Bronchial epithelial cell (primary cell): ENCODE measurements around the gene ASS1. TPM values are rescaled to one million over a fixed set of nuclear protein-coding genes. Genes with fewer than 3 reads are reported as not detected.

Source experiments
- DNase-seq: peaks from one replicate; pipeline ENCODE4 v3.0.0-alpha.2; 2010; ENCODE audit warnings: low read depth
- FAIRE-seq: peaks from 2 replicates; lab custom pipeline; 2011; peaks lifted over from hg19 to GRCh38; lab: Jason Lieb, UNC
- H3K27me3 ChIP-seq: 2 replicates; pipeline ENCODE4 v1.5.1; 2011; ENCODE audit warnings: low read length; ENCODE audit not compliant: control insufficient read depth, insufficient read depth
- H3K36me3 ChIP-seq: 2 replicates; pipeline ENCODE4 v1.5.1; 2011; ENCODE audit warnings: low read length; ENCODE audit not compliant: control insufficient read depth, insufficient read depth
- H3K4me3 ChIP-seq: 2 replicates; pipeline ENCODE4 v1.5.1; 2011; ENCODE audit warnings: mild to moderate bottlenecking, low read depth, low read length, control low read depth
- CTCF ChIP-seq: IDR thresholded peaks from 2 replicates; pipeline ENCODE4 v1.5.1; 2011; ENCODE audit warnings: mild to moderate bottlenecking, moderate library complexity, low read length, control low read depth, inconsistent platforms; ENCODE audit not compliant: insufficient read depth, severe bottlenecking
- total RNA-seq: library from RNA; depleted of rRNA; stranded (reverse); fragments of >200 nt; gene quantifications from 2 replicates; pipeline ENCODE4 v1.2.1, GENCODE V29; 2014

Gene ASS1
- total RNA-seq, 1 donor from 2014 or later = 415 TPM

DNA sequence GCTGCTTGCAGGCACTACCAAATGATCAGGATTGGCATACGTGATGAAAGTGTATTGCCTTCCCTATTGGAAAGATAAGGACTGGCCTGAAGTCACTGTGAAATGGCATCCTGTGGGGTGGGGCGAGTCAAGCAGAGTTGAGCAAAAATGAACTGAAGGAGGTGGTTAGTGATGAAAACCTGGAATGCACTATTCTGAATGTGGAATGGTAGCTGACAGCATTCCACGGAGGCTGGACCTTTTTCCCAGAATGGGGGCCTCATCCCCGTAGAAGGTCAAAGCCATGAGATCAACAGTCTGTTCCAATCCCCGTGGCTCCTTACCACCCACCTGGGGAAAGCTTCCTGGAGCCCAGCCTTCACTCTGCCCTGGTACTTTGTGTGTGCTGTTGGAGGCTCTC, 37.7 kb downstream of the ASS1 start:
- no peaks in the 10 kb centered on the region for H3K27me3 ChIP-seq
- H3K36me3 ChIP-seq = peaks cover 8% of the 10 kb centered on the region
- no peak overlapping the region for H3K4me3 ChIP-seq
- peak; percentile 40 for FAIRE-seq
- no peak for DNase-seq
- no peak for TF ChIP-seq CTCF

DNA sequence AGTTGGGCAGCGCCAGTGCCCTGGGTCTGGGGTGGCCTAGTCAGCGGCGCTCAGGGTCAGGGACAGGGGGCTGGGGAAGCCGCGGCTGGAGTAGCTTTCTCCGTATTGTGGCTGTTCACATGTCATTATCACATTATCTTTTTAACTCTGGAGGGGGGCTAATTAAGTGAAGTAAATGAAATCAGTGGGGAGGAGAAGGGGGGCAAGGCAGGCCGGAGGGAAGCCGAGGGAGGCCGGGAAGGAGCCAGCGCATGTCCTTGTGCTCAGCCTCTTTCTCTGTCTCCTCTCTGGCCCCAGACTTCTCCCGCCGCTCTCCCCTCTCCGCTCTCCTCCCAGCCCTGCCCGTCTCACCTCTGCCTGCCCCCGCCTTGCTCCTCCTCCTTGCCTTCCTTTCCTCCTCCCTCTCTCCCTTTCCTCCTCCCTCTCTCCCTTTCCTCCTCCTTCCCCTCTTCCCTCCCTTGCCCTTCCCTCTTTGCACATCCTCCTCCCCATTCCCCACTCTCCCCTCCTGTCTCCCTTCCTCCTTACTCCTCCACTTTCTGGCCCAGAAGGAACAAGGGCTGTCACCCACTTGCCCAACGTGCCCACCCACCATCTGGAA, 38.7 kb downstream of the ASS1 start:
- no peak for TF ChIP-seq CTCF
- DNase-seq (no peak), FAIRE-seq (no peak)
- Histone ChIP-seq H3K27me3 (no peaks in the 10 kb centered on the region), H3K36me3 (peaks cover 8% of the 10 kb centered on the region), H3K4me3 (no peak overlapping the region)

GRCh38 chr9:130484362-130485072, 39.8 kb downstream of the ASS1 start:
- Histone ChIP-seq H3K36me3 (peaks cover 8% of the 10 kb centered on the region), H3K27me3 (no peaks in the 10 kb centered on the region), H3K4me3 (no peak overlapping the region)
- no peak for FAIRE-seq
- TF ChIP-seq CTCF = no peak
- no peak for DNase-seq

- Histone ChIP-seq H3K4me3 (no peak overlapping the region), H3K36me3 (peaks cover 8% of the 10 kb centered on the region), H3K27me3 (no peaks in the 10 kb centered on the region)
- no peak for TF ChIP-seq CTCF
- no peak for DNase-seq
- FAIRE-seq = no peak
Observed at GRCh38 chr9:130486103-130486502, 41.3 kb downstream of the ASS1 start.

- no peaks in the 10 kb centered on the region for H3K27me3 ChIP-seq
Observed at GRCh38 chr9:130487500-130487899, 42.7 kb downstream of the ASS1 start.

More at GRCh38 chr9:130487500-130487899, 42.7 kb downstream of the ASS1 start:
- no peak for TF ChIP-seq CTCF
- DNase-seq (no peak), FAIRE-seq (no peak)
- Histone ChIP-seq H3K36me3 (peaks cover 8% of the 10 kb centered on the region), H3K4me3 (no peak overlapping the region)
